ENCODE results near the gene TMED5.

The TMED5 gene

GRCh38 chr1:93120614-93121013 lies 59.6 kb downstream of the TMED5 start:
- H3K36me3 Mint-ChIP-seq (ENCODE audit: low read depth): peaks cover 30% of the 10 kb centered on the region

GRCh38 chr1:93114391-93114790 lies 65.8 kb downstream of the TMED5 start:
- Mint-ChIP-seq H3K4me1 (ENCODE audit: low read depth) (peaks cover 8% of the 10 kb centered on the region), H3K4me3 (no peak overlapping the region), H3K36me3 (ENCODE audit: low read depth) (peaks cover 23% of the 10 kb centered on the region), H3K27me3 (ENCODE audit: low read depth) (no peaks in the 10 kb centered on the region), H3K9me3 (no peaks in the 10 kb centered on the region), H3K27ac (no peak overlapping the region)

More at GRCh38 chr1:93120614-93121013, 59.6 kb downstream of the TMED5 start:
- peaks cover 7% of the 10 kb centered on the region for H3K4me1 Mint-ChIP-seq (ENCODE audit: low read depth)
- no peaks in the 10 kb centered on the region for H3K27me3 Mint-ChIP-seq (ENCODE audit: low read depth)
- H3K9me3 Mint-ChIP-seq: no peaks in the 10 kb centered on the region
- peak overlapping the region; percentile 1 for H3K27ac Mint-ChIP-seq
- H3K4me3 Mint-ChIP-seq: no peak overlapping the region

- Mint-ChIP-seq H3K27me3 (ENCODE audit: low read depth) (no peaks in the 10 kb centered on the region), H3K9me3 (peaks cover 8% of the 10 kb centered on the region), H3K27ac (no peak overlapping the region), H3K4me1 (ENCODE audit: low read depth) (peaks cover 13% of the 10 kb centered on the region), H3K4me3 (no peak overlapping the region), H3K36me3 (ENCODE audit: low read depth) (peaks cover 24% of the 10 kb centered on the region)
These were observed 67.1 kb downstream of the TMED5 start for GRCh38 chr1:93113127-93113526.

GRCh38 chr1:93111561-93111960 lies 68.7 kb downstream of the TMED5 start:
- Mint-ChIP-seq H3K4me3 (no peak overlapping the region), H3K27ac (no peak overlapping the region), H3K4me1 (ENCODE audit: low read depth) (peaks cover 13% of the 10 kb centered on the region), H3K27me3 (ENCODE audit: low read depth) (no peaks in the 10 kb centered on the region), H3K36me3 (ENCODE audit: low read depth) (peaks cover 28% of the 10 kb centered on the region), H3K9me3 (peaks cover 12% of the 10 kb centered on the region)

- Mint-ChIP-seq H3K9me3 (peaks cover 12% of the 10 kb centered on the region), H3K27ac (no peak overlapping the region), H3K27me3 (ENCODE audit: low read depth) (no peaks in the 10 kb centered on the region), H3K4me3 (no peak overlapping the region), H3K36me3 (ENCODE audit: low read depth) (peaks cover 25% of the 10 kb centered on the region), H3K4me1 (ENCODE audit: low read depth) (peaks cover 13% of the 10 kb centered on the region)
These were observed 69.1 kb downstream of the TMED5 start for GRCh38 chr1:93111065-93111464.

GRCh38 chr1:93109578-93109977 lies 70.6 kb downstream of the TMED5 start:
- Mint-ChIP-seq H3K9me3 (peaks cover 15% of the 10 kb centered on the region), H3K4me3 (no peak overlapping the region), H3K36me3 (ENCODE audit: low read depth) (peaks cover 33% of the 10 kb centered on the region), H3K27ac (no peak overlapping the region), H3K4me1 (ENCODE audit: low read depth) (peaks cover 16% of the 10 kb centered on the region), H3K27me3 (ENCODE audit: low read depth) (no peaks in the 10 kb centered on the region)

GRCh38 chr1:93108335-93108734 lies 71.9 kb downstream of the TMED5 start:
- Mint-ChIP-seq H3K27me3 (ENCODE audit: low read depth) (no peaks in the 10 kb centered on the region), H3K4me1 (ENCODE audit: low read depth) (peaks cover 13% of the 10 kb centered on the region), H3K27ac (no peak overlapping the region), H3K9me3 (peaks cover 15% of the 10 kb centered on the region), H3K36me3 (ENCODE audit: low read depth) (peaks cover 37% of the 10 kb centered on the region), H3K4me3 (no peak overlapping the region)

- Mint-ChIP-seq H3K36me3 (ENCODE audit: low read depth) (peaks cover 37% of the 10 kb centered on the region), H3K27ac (no peak overlapping the region), H3K27me3 (ENCODE audit: low read depth) (no peaks in the 10 kb centered on the region), H3K9me3 (peaks cover 15% of the 10 kb centered on the region), H3K4me1 (ENCODE audit: low read depth) (peaks cover 13% of the 10 kb centered on the region), H3K4me3 (no peak overlapping the region)
These were observed 72.8 kb downstream of the TMED5 start for GRCh38 chr1:93107395-93107794.

GRCh38 chr1:93106226-93106625 lies 74.0 kb downstream of the TMED5 start:
- Mint-ChIP-seq H3K4me1 (ENCODE audit: low read depth) (peaks cover 11% of the 10 kb centered on the region), H3K27ac (no peak overlapping the region), H3K9me3 (peaks cover 15% of the 10 kb centered on the region), H3K36me3 (ENCODE audit: low read depth) (peaks cover 37% of the 10 kb centered on the region), H3K27me3 (ENCODE audit: low read depth) (no peaks in the 10 kb centered on the region), H3K4me3 (no peak overlapping the region)

GRCh38 chr1:93102142-93102541 lies 78.1 kb downstream of the TMED5 start:
- Mint-ChIP-seq H3K27me3 (ENCODE audit: low read depth) (no peaks in the 10 kb centered on the region), H3K4me3 (no peak overlapping the region), H3K4me1 (ENCODE audit: low read depth) (peaks cover 16% of the 10 kb centered on the region), H3K27ac (no peak overlapping the region), H3K36me3 (ENCODE audit: low read depth) (peaks cover 28% of the 10 kb centered on the region), H3K9me3 (peaks cover 7% of the 10 kb centered on the region)

Measured in T-helper 1 cell treated with Interleukin-12 subunit alpha and Interleukin-12 subunit beta and Interleukin-4 antibody, amounts not matched to agents 30 μg/mL and 1 μg/mL, for 36 hours (primary cell).